CD14-positive monocyte (primary cell): ENCODE results near the gene PEAK1. TPM values are rescaled to one million over a fixed set of nuclear protein-coding genes. Genes with fewer than 3 reads are reported as not detected.

Experiments
- DNase-seq, 3 donors: peaks; one replicate each; pipeline ENCODE4 v3.0.0-alpha.2; 2011 to 2022
- H2AFZ ChIP-seq: 2 replicates; pipeline ENCODE4 v1.6.0; 2012; ENCODE audit warnings: mild to moderate bottlenecking, low read depth, low read length, inconsistent platforms; ENCODE audit not compliant: insufficient read depth, poor library complexity, severe bottlenecking
- H3K27ac ChIP-seq, 2 donors: 1 replicate in 1 of 2; 2 replicates in 1 of 2; pipeline ENCODE4 v1.5.1; 2012 to 2013; ENCODE audit warnings: low read length in 2 of 2, control low read depth in 1 of 2, inconsistent platforms in 1 of 2, low read depth in 1 of 2, mild to moderate bottlenecking in 1 of 2
- H3K27me3 ChIP-seq, 2 donors: one replicate each; pipeline versions ENCODE4 v1.6.0 to v1.6.1; 2011 to 2013; ENCODE audit warnings: low read length in 2 of 2; ENCODE audit not compliant: control insufficient read depth in 2 of 2, insufficient read depth in 2 of 2
- H3K36me3 ChIP-seq, 2 donors: replicated peaks in 1 of 2; 1 replicate in 1 of 2; 2 replicates in 1 of 2; pipeline versions ENCODE4 v1.5.1 to v1.6.1; 2012 to 2013; ENCODE audit warnings: low read length in 2 of 2, control low read depth in 1 of 2, inconsistent platforms in 1 of 2, mild to moderate bottlenecking in 1 of 2; ENCODE audit not compliant: insufficient read depth in 2 of 2, control insufficient read depth in 1 of 2
- H3K4me1 ChIP-seq, 2 donors: 1 replicate in 1 of 2; 2 replicates in 1 of 2; pipeline versions ENCODE4 v1.5.1 to v1.6.1; 2012 to 2013; ENCODE audit warnings: low read length in 2 of 2, control low read depth in 1 of 2, inconsistent platforms in 1 of 2, mild to moderate bottlenecking in 1 of 2, moderate library complexity in 1 of 2; ENCODE audit not compliant: insufficient read depth in 2 of 2, control insufficient read depth in 1 of 2
- H3K4me2 ChIP-seq: replicated peaks from 2 replicates; pipeline ENCODE3; 2012; ENCODE audit warnings: low read length, moderate library complexity, mild to moderate bottlenecking; ENCODE audit not compliant: poor library complexity, severe bottlenecking; ENCODE audit errors: extremely low read depth
- H3K4me3 ChIP-seq, 3 experiments: fragments of 200-600 bp in 1 of 3; sonication (generic) in 1 of 3; replicated peaks in 1 of 3; 1 replicate in 2 of 3; 2 replicates in 1 of 3; pipeline ENCODE4 v1.5.1; 2011 to 2013; ENCODE audit warnings: low read length in 3 of 3, mild to moderate bottlenecking in 3 of 3, control low read depth in 2 of 3, low read depth in 2 of 3, inconsistent platforms in 1 of 3, moderate library complexity in 1 of 3
- H3K79me2 ChIP-seq: 2 replicates; pipeline ENCODE4 v1.6.0; 2012; ENCODE audit warnings: mild to moderate bottlenecking, control low read depth, inconsistent platforms, low read length, moderate library complexity; ENCODE audit not compliant: insufficient read depth
- H3K9ac ChIP-seq: 2 replicates; pipeline ENCODE4 v1.6.0; 2017; ENCODE audit warnings: low read length, mild to moderate bottlenecking; ENCODE audit not compliant: insufficient read depth, poor library complexity, severe bottlenecking
- H3K9me3 ChIP-seq, 2 donors: replicated peaks in 1 of 2; 1 replicate in 1 of 2; 2 replicates in 1 of 2; pipeline versions ENCODE4 v1.5.1 to v1.6.1; 2012 to 2013; ENCODE audit warnings: low read length in 2 of 2, control low read depth in 1 of 2; ENCODE audit not compliant: control insufficient read depth in 1 of 2, insufficient read depth in 1 of 2
- H4K20me1 ChIP-seq: 2 replicates; pipeline ENCODE4 v1.6.0; 2012; ENCODE audit warnings: mild to moderate bottlenecking, low read length, control low read depth, moderate library complexity; ENCODE audit not compliant: insufficient read depth
- H3K27ac Mint-ChIP-seq, 7 donors: one replicate each; pipeline ENCODE4 v1.8.0; 2020; ENCODE audit warnings: mild to moderate bottlenecking in 7 of 7, mixed read lengths in 7 of 7, moderate library complexity in 6 of 7, inconsistent platforms in 2 of 7
- H3K27me3 Mint-ChIP-seq, 3 donors: one replicate each; pipeline ENCODE4 v1.8.0; 2021 to 2022; ENCODE audit warnings: low read depth in 3 of 3, mild to moderate bottlenecking in 3 of 3, mixed read lengths in 3 of 3, moderate library complexity in 3 of 3, inconsistent platforms in 1 of 3
- H3K36me3 Mint-ChIP-seq, 2 donors: one replicate each; pipeline ENCODE4 v1.8.0; 2020; ENCODE audit warnings: mixed read lengths in 2 of 2, inconsistent platforms in 1 of 2, mild to moderate bottlenecking in 1 of 2
- H3K4me1 Mint-ChIP-seq: one replicate; pipeline ENCODE4 v1.8.0; 2020; ENCODE audit warnings: mild to moderate bottlenecking, mixed read lengths
- H3K4me3 Mint-ChIP-seq, 2 donors: one replicate each; pipeline ENCODE4 v1.8.0; 2020; ENCODE audit warnings: mild to moderate bottlenecking in 2 of 2, mixed read lengths in 2 of 2, moderate library complexity in 1 of 2
- H3K9me3 Mint-ChIP-seq, 7 donors: one replicate each; pipeline ENCODE4 v1.8.0; 2020 to 2022; ENCODE audit warnings: mixed read lengths in 7 of 7, mild to moderate bottlenecking in 6 of 7, moderate library complexity in 6 of 7, inconsistent platforms in 2 of 7
- WGBS: methylation state at CpG from one replicate; pipeline ENCODE4 v1.1.5; 2013; ENCODE audit warnings: missing lambda C conversion rate; ENCODE audit not compliant: insufficient coverage; 5-methylcytosine and 5-hydroxymethylcytosine counted together
- intact Hi-C, 2 donors: fragments of 100-400 bp; cut with micrococcal nuclease; formaldehyde crosslinking; loops; one replicate each; pipeline versions ENCODE4 v1.15.0 to v1.15.1; 2023
- polyA plus RNA-seq, 3 donors: library from polyadenylated mRNA; depleted of rRNA in 1 of 3; unstranded in 2 of 3; stranded (reverse) in 1 of 3; fragments of 300-500 nt in 2 of 3; fragments of >200 nt in 1 of 3; fragmentation: Illumina TruSeq in 2 of 3; gene quantifications; 1 replicate in 2 of 3; 2 replicates in 1 of 3; pipeline ENCODE4 v1.2.3, GENCODE V29; 2012 to 2021
- TF ChIP-seq, protein P1 (sequence below): fragments of 200-600 bp; IDR thresholded peaks from one replicate; pipeline ENCODE4 v1.8.0; 2022; ENCODE audit warnings: antibody characterized with exemption, mild to moderate bottlenecking

The PEAK1 gene
- polyA plus RNA-seq, 3 donors: 0.85 to 8.7 (median 1.1) TPM

GRCh38 chr15:77167406-77167805, 252.5 kb downstream of the PEAK1 start:
- peaks cover 5 to 11% of the 10 kb centered on the region in 2 donors for H3K4me1 ChIP-seq
- no peak overlapping the region for H3K4me2 ChIP-seq
- no peaks in the 10 kb centered on the region for H3K27me3 ChIP-seq
- H3K9ac ChIP-seq: no peak overlapping the region
- no peaks in the 10 kb centered on the region for H3K9me3 ChIP-seq
- Mint-ChIP-seq H3K27me3 (no peaks in the 10 kb centered on the region), H3K36me3 (peaks cover 0 to 7% of the 10 kb centered on the region in 2 donors), H3K27ac (no peak overlapping the region), H3K9me3 (no peaks in the 10 kb centered on the region), H3K4me1 (peaks cover 12% of the 10 kb centered on the region), H3K4me3 (no peak overlapping the region)
- intact Hi-C loops: no loop called here
- no peaks in the 10 kb centered on the region for H3K79me2 ChIP-seq
- no peak overlapping the region for H3K27ac ChIP-seq
- no peaks in the 10 kb centered on the region for H4K20me1 ChIP-seq
- no peak overlapping the region for H3K4me3 ChIP-seq
- no peak for DNase-seq
- TF ChIP-seq, protein P1, sequence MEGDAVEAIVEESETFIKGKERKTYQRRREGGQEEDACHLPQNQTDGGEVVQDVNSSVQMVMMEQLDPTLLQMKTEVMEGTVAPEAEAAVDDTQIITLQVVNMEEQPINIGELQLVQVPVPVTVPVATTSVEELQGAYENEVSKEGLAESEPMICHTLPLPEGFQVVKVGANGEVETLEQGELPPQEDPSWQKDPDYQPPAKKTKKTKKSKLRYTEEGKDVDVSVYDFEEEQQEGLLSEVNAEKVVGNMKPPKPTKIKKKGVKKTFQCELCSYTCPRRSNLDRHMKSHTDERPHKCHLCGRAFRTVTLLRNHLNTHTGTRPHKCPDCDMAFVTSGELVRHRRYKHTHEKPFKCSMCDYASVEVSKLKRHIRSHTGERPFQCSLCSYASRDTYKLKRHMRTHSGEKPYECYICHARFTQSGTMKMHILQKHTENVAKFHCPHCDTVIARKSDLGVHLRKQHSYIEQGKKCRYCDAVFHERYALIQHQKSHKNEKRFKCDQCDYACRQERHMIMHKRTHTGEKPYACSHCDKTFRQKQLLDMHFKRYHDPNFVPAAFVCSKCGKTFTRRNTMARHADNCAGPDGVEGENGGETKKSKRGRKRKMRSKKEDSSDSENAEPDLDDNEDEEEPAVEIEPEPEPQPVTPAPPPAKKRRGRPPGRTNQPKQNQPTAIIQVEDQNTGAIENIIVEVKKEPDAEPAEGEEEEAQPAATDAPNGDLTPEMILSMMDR: no peak
- WGBS: no CpG with 5 or more reads among the region's 3 CpGs
- H2AFZ ChIP-seq: no peak overlapping the region
- H3K36me3 ChIP-seq: no peaks in the 10 kb centered on the region

DNA sequence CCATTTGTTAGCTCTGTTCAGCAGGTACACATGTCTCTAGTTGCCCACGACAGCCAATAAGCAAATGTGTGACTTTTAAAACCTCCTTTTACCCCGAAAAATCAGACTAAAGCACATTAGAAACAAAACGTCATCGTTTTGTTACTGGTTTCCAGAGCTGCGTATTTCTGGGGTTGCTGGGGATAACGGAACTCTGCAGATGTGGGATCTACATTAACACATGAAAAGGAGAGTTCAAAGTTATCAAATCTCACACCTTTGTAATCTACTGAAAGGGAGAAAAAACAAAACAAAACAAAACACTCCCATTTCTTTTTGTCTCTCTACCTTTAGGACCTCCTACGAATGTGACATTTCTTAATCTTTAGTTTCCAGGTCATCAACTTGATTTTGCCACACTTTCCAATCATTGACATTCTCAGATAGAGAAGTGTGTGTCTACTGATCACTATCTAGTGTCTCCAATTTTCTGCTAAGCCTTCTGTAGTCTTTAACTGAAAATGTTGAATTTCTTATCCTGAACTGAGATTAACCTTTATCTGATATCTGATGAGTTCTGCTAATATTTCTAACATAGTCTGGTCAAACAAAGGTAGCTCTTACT, 256.0 kb downstream of the PEAK1 start:
- H3K4me1 Mint-ChIP-seq: peaks cover 17% of the 10 kb centered on the region
- no peak overlapping the region for H3K9ac ChIP-seq
- no peak overlapping the region for H3K27ac Mint-ChIP-seq
- intact Hi-C loops: no loop called here
- peaks cover 5 to 12% of the 10 kb centered on the region in 2 donors for H3K4me1 ChIP-seq
- no peak overlapping the region for H2AFZ ChIP-seq
- DNase-seq: no peak
- no peaks in the 10 kb centered on the region for H4K20me1 ChIP-seq
- WGBS: 100% methylated on average over 1 of the region's 7 CpGs
- no peak overlapping the region for H3K4me3 Mint-ChIP-seq
- H3K9me3 ChIP-seq: no peaks in the 10 kb centered on the region
- peaks cover 0 to 1% (median 0%) of the 10 kb centered on the region in 7 donors for H3K9me3 Mint-ChIP-seq
- H3K79me2 ChIP-seq: no peaks in the 10 kb centered on the region
- no peak overlapping the region for H3K4me2 ChIP-seq
- no peaks in the 10 kb centered on the region for H3K27me3 ChIP-seq
- no peaks in the 10 kb centered on the region for H3K27me3 Mint-ChIP-seq
- H3K4me3 ChIP-seq: no peak overlapping the region
- no peaks in the 10 kb centered on the region for H3K36me3 ChIP-seq
- TF ChIP-seq, protein P1: no peak
- peaks cover 0 to 7% of the 10 kb centered on the region in 2 donors for H3K36me3 Mint-ChIP-seq
- no peak overlapping the region for H3K27ac ChIP-seq
